HEK293 (cell line): Measurements from ENCODE around the gene LYST.
A peak's percentile ranks its signal among the peaks of the same experiment; 100 is the strongest.

Experiments used
- CTCF ChIA-PET: fragments of 350-600 bp; formaldehyde crosslinking; extraction: SDS; loops from one replicate; lab custom pipeline; 2021; ENCODE audit warnings: antibody characterized with exemption; lab: Yijun Ruan, JAX
- POLR2A ChIA-PET: fragments of 300-600 bp; formaldehyde crosslinking; extraction: SDS; loops from one replicate; lab custom pipeline; 2020; ENCODE audit warnings: antibody characterized with exemption, inconsistent platforms; lab: Yijun Ruan, JAX
- H3K27ac ChIP-seq: fragments of 200-500 bp; sonication (Bioruptor generic); 2 replicates; pipeline ENCODE4 v1.5.1; 2014; ENCODE audit warnings: low read depth, low read length, control low read depth, inconsistent platforms; ENCODE audit errors: extremely low read depth
- H3K36me3 ChIP-seq, 2 experiments: fragments of 200-500 bp in 1 of 2; sonication (Bioruptor generic) in 1 of 2; 1 replicate in 1 of 2; 2 replicates in 1 of 2; pipeline ENCODE4 v1.5.1; 2014 to 2017; ENCODE audit warnings: inconsistent platforms in 2 of 2, low read length in 2 of 2; ENCODE audit not compliant: control insufficient read depth in 2 of 2, insufficient read depth in 1 of 2
- H3K4me1 ChIP-seq: fragments of 200-500 bp; sonication (Bioruptor generic); 2 replicates; pipeline ENCODE4 v1.5.1; 2014; ENCODE audit warnings: mild to moderate bottlenecking, low read length, inconsistent platforms; ENCODE audit not compliant: control insufficient read depth, insufficient read depth
- H3K4me3 ChIP-seq: 2 replicates; pipeline ENCODE4 v1.5.1; 2011; ENCODE audit warnings: low read depth, mild to moderate bottlenecking, control low read depth, low read length, moderate library complexity
- H3K9me3 ChIP-seq: fragments of 200-500 bp; sonication (Bioruptor generic); 2 replicates; pipeline ENCODE4 v1.5.1; 2014; ENCODE audit warnings: low read depth, low read length, inconsistent platforms; ENCODE audit not compliant: control insufficient read depth, insufficient read depth
- EGR2 ChIP-seq: fragments of 450-650 bp; formaldehyde crosslinking; IDR thresholded peaks from 2 replicates; pipeline ENCODE4 v1.5.1; 2016; ENCODE audit warnings: low read depth, missing biosample characterization, missing genetic modification characterization
- KLF1 ChIP-seq: fragments of 450-650 bp; formaldehyde crosslinking; IDR thresholded peaks from 2 replicates; pipeline ENCODE4 v1.5.1; 2016; ENCODE audit warnings: missing biosample characterization, missing genetic modification characterization
- ZBTB7A ChIP-seq: fragments of 450-650 bp; formaldehyde crosslinking; IDR thresholded peaks from 2 replicates; pipeline ENCODE4 v1.5.1; 2016; ENCODE audit warnings: low read depth, missing biosample characterization, missing genetic modification characterization
- ZBTB8A ChIP-seq: fragments of 450-650 bp; formaldehyde crosslinking; IDR thresholded peaks from 2 replicates; pipeline ENCODE4 v1.5.1; 2016; ENCODE audit warnings: missing biosample characterization, missing genetic modification characterization
- ZFHX2 ChIP-seq: fragments of 450-650 bp; formaldehyde crosslinking; conservative IDR thresholded peaks from 2 replicates; pipeline ENCODE4 v1.5.1; 2016; ENCODE audit warnings: missing biosample characterization, missing genetic modification characterization
- ZFP41 ChIP-seq: fragments of 450-650 bp; formaldehyde crosslinking; IDR thresholded peaks from 2 replicates; pipeline ENCODE4 v1.5.1; 2016; ENCODE audit warnings: missing biosample characterization, missing genetic modification characterization, borderline replicate concordance
- ZNF239 ChIP-seq: fragments of 450-650 bp; formaldehyde crosslinking; IDR thresholded peaks from 2 replicates; pipeline ENCODE4 v1.5.1; 2016; ENCODE audit warnings: missing biosample characterization, missing genetic modification characterization
- ZNF324 ChIP-seq: fragments of 450-650 bp; formaldehyde crosslinking; IDR thresholded peaks from 2 replicates; pipeline ENCODE4 v1.5.1; 2016; ENCODE audit warnings: missing biosample characterization, missing genetic modification characterization
- ZNF354C ChIP-seq: fragments of 450-650 bp; formaldehyde crosslinking; IDR thresholded peaks from 2 replicates; pipeline ENCODE4 v1.5.1; 2016; ENCODE audit warnings: missing biosample characterization, missing genetic modification characterization, low read depth, borderline replicate concordance
- ZNF558 ChIP-seq: fragments of 450-650 bp; formaldehyde crosslinking; IDR thresholded peaks from 2 replicates; pipeline ENCODE4 v1.5.1; 2016; ENCODE audit warnings: missing biosample characterization, missing genetic modification characterization
- ZNF629 ChIP-seq: fragments of 450-650 bp; formaldehyde crosslinking; IDR thresholded peaks from 2 replicates; pipeline ENCODE4 v1.5.1; 2017; ENCODE audit warnings: missing biosample characterization, missing genetic modification characterization
- ZNF76 ChIP-seq: fragments of 450-650 bp; formaldehyde crosslinking; IDR thresholded peaks from 2 replicates; pipeline ENCODE4; 2016; ENCODE audit warnings: low read depth, missing biosample characterization, missing genetic modification characterization, borderline replicate concordance
- ZNF768 ChIP-seq: fragments of 450-650 bp; formaldehyde crosslinking; IDR thresholded peaks from 2 replicates; pipeline ENCODE4 v1.5.1; 2018; ENCODE audit warnings: missing biosample characterization, mild to moderate bottlenecking, missing genetic modification characterization
- TF ChIP-seq, protein P1 (sequence below): fragments of 450-650 bp; formaldehyde crosslinking; IDR thresholded peaks from 2 replicates; pipeline ENCODE4 v1.5.1; 2016; ENCODE audit warnings: missing biosample characterization, missing genetic modification characterization
- TF ChIP-seq, protein P2 (sequence below): fragments of 450-650 bp; formaldehyde crosslinking; IDR thresholded peaks from 2 replicates; pipeline ENCODE4 v1.5.1; 2017; ENCODE audit warnings: missing biosample characterization, missing genetic modification characterization
- TF ChIP-seq, protein P3 (sequence below): fragments of 450-650 bp; IDR thresholded peaks from 2 replicates; pipeline ENCODE4 v1.5.1; 2018; ENCODE audit warnings: missing biosample characterization, mild to moderate bottlenecking, missing genetic modification characterization

LYST gene

DNA sequence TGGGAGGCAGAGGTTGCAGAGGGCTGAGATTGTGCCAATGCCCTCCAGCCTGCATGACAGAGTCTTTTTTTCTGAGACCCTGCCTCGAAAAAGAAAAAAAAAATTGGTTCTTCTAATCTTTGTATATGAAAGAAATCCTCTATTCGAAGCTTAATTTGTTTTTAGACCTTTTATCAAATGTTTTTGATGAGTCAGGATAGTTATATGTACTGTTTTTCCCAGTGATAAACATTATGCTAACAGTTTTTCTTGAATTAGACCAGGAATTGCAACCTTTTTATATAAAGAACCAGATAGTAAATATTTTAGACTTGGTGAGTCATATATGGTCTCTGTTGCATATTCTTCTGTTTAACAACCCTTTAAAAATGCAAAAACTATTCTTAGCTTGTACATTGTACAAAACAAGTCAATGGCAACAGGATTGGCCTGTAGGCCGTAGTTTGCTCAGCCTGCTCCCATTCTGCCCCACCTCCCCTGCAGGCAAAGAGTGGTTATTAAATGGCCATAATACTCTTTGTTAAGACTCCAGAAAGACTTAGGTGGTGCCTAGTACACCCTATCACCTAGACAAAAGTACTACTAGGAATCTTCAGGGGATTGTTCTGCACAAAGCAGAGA, 45.2 kb downstream of the LYST start (continued):
- TF ChIP-seq ZFP41, result no peak
- no peak for TF ChIP-seq ZNF239
- TF ChIP-seq ZNF76 (tag by site-specific recombination), result no peak
- TF ChIP-seq, protein P1, sequence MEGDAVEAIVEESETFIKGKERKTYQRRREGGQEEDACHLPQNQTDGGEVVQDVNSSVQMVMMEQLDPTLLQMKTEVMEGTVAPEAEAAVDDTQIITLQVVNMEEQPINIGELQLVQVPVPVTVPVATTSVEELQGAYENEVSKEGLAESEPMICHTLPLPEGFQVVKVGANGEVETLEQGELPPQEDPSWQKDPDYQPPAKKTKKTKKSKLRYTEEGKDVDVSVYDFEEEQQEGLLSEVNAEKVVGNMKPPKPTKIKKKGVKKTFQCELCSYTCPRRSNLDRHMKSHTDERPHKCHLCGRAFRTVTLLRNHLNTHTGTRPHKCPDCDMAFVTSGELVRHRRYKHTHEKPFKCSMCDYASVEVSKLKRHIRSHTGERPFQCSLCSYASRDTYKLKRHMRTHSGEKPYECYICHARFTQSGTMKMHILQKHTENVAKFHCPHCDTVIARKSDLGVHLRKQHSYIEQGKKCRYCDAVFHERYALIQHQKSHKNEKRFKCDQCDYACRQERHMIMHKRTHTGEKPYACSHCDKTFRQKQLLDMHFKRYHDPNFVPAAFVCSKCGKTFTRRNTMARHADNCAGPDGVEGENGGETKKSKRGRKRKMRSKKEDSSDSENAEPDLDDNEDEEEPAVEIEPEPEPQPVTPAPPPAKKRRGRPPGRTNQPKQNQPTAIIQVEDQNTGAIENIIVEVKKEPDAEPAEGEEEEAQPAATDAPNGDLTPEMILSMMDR, result no peak
- no peak for TF ChIP-seq ZNF558 (tag by site-specific recombination)

DNA sequence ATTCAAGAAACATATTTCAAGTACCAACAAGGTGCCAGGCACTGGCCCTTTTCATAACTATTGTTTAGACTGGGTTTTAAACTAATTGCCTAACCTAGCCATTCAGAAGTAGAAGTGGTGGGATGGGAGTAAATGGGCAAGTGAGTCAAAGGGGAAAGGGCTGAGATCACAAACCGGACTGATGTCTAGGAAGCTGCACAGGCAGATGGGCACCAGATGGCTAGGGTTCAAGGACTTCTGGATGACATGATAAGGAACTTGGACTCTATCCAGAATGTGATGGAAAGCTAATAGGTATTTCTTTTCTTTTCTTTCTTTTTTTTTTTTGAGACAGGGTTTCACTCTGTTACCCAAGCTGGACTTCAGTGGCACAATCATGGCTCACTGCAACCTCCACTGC, 46.6 kb downstream of the LYST start:
- H3K4me1 ChIP-seq, result no peaks in the 10 kb centered on the region
- POLR2A ChIA-PET, result no interaction called here
- no peak overlapping the region for H3K4me3 ChIP-seq
- no peak overlapping the region for H3K27ac ChIP-seq
- H3K9me3 ChIP-seq, result no peaks in the 10 kb centered on the region
- no peaks in the 10 kb centered on the region for H3K36me3 ChIP-seq
- CTCF ChIA-PET, result interaction anchor here (1.0 to 1.1 kb wide), 2 partner anchors 36 to 220 kb away, joined by 4 read pairs; no protein-coding TSS in a partner anchor
- no peak for TF ChIP-seq ZNF324 (tag by site-specific recombination)
- no peak for TF ChIP-seq ZNF629 (tag by site-specific recombination)

DNA sequence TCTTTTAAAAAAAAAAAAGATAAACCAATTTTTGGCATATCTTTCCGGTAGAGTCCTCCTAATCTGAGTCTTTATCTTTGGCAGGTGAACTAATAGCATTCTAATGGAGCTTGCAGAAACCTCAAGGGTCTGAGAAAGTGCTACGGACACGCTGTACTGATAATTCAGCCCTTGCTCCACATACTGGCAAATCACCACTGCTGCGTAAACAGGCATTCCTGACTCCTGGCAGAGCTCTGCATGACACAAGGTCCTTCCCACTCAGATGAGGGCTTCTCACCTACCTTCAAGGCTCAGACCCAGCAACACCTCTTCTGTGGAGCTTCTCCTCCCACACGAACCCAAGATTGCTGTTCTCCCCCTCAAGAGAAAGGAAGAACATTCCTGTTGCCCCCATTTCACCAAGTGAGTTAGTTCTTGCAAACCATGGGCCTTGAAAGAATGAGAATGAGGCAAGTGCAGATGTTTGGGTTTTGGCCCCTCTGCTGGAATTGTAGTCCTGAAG, 48.0 kb downstream of the LYST start:
- Histone ChIP-seq H3K9me3 (no peaks in the 10 kb centered on the region), H3K27ac (no peak overlapping the region), H3K4me3 (no peak overlapping the region), H3K36me3 (no peaks in the 10 kb centered on the region), H3K4me1 (no peaks in the 10 kb centered on the region)
- POLR2A ChIA-PET, result no interaction called here
- TF ChIP-seq, protein P2, sequence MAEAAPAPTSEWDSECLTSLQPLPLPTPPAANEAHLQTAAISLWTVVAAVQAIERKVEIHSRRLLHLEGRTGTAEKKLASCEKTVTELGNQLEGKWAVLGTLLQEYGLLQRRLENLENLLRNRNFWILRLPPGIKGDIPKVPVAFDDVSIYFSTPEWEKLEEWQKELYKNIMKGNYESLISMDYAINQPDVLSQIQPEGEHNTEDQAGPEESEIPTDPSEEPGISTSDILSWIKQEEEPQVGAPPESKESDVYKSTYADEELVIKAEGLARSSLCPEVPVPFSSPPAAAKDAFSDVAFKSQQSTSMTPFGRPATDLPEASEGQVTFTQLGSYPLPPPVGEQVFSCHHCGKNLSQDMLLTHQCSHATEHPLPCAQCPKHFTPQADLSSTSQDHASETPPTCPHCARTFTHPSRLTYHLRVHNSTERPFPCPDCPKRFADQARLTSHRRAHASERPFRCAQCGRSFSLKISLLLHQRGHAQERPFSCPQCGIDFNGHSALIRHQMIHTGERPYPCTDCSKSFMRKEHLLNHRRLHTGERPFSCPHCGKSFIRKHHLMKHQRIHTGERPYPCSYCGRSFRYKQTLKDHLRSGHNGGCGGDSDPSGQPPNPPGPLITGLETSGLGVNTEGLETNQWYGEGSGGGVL, result no peak
- TF ChIP-seq ZBTB8A (tag by site-specific recombination), result no peak
- TF ChIP-seq ZFHX2 (tag by site-specific recombination), result peak; percentile 74
- TF ChIP-seq, protein P1, result no peak
- no peak for TF ChIP-seq KLF1 (tag by site-specific recombination)
- TF ChIP-seq EGR2 (tag by site-specific recombination), result peak; percentile 74
- TF ChIP-seq, protein P3, sequence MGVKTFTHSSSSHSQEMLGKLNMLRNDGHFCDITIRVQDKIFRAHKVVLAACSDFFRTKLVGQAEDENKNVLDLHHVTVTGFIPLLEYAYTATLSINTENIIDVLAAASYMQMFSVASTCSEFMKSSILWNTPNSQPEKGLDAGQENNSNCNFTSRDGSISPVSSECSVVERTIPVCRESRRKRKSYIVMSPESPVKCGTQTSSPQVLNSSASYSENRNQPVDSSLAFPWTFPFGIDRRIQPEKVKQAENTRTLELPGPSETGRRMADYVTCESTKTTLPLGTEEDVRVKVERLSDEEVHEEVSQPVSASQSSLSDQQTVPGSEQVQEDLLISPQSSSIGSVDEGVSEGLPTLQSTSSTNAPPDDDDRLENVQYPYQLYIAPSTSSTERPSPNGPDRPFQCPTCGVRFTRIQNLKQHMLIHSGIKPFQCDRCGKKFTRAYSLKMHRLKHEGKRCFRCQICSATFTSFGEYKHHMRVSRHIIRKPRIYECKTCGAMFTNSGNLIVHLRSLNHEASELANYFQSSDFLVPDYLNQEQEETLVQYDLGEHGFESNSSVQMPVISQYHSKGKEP (tag by site-specific recombination), result no peak
- no peak for TF ChIP-seq ZNF354C (tag by site-specific recombination)
- TF ChIP-seq ZBTB7A (tag by site-specific recombination), result no peak
- no peak for TF ChIP-seq ZNF768 (tag by site-specific recombination)
- CTCF ChIA-PET, result interaction anchor here (0.6 kb wide), 1 partner anchor 128 kb away, joined by 4 read pairs; no protein-coding TSS in a partner anchor
